Stimulated activated CD4-positive, alpha-beta T cell treated with anti-CD3 and anti-CD28 coated beads, TNF-alpha, amount 100 ng/mL, for 1 hour (primary cell): ENCODE results near the gene PAX2.

ENCODE experiments used
- DNase-seq, 3 donors: peaks; one replicate each; pipeline ENCODE4 v3.0.0-alpha.2; 2020; ENCODE audit warnings: low read depth in 3 of 3, low spot score in 1 of 3

Gene PAX2

DNA sequence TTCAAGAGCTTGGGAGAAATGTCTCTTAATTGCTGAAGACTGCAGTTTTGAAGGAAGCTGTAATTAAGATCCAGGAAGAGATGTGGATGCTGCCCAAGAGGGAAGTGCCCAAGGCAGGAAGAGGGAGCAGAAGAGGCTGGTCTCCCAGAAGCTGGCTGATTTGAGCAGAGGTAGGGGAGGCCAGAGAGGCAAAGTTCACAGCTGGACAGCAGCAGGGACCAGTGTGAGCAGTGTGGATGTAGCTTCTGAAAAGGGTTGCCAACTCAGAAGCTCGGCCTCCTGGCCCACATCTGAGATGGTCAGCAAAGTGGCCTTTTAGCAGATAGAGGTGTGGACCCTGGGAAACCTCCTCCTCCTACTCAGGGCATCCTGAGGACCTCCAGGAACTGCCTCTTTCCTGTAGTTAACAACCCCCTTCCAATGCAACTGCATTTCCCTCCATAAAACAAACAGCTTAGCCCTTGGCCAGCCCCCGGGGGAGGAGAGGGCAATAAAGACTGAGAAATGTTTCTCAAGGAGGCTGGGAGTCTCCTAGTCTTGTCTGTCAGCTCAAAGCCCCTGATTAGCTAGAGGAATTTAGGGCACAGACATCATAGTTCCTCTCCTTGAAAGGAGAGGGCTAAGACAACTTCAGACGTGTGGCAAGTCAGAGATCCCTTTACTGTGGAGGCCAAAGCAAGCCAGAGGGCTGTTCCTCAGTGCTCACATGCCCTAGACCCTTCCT, 69.5 kb downstream of the PAX2 start:
- no peak for DNase-seq

DNA sequence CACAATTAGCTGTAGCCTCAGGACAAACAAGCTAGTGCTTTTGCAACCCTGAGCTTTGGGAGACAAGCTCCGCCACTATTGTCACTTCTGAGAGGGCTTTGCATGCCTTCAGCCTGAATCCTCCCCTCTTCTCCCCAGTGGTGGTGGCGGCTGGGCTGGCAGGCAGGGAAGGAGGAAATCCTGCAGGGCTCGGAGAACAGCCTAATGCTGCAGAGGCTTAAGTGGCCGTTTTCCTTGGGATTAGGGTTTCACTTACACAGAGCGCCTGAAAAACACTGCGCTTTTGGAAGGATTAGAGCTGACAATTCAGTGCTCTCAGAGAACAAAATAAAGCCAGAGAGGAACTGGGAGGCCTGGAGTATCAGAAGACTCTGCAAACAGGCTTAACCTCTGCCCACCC, 71.3 kb downstream of the PAX2 start:
- DNase-seq: no peak

- no peak for DNase-seq
Measured at GRCh38 chr10:100817268-100817839, 72.0 kb downstream of the PAX2 start.

DNA sequence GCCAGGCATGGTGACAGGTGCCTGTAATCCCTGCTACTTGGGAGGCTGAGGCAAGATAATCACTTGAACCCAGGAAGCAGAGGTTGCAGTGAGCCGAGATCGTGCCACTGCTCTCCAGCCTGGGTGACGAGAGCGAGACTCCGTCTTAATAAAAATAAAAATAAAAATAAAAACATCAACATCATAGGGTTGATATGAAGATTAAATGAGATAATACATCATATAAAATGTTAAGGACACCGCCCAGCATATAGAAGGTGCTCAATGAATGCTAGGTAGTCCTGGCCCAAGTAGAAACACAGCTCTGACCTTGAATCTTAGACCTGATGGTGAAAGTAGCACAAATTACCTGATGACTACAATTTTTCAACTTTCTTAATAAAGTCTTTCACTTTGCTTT, 74.0 kb downstream of the PAX2 start:
- DNase-seq: no peak

- DNase-seq: no peak
Measured at GRCh38 chr10:100823194-100823593, 77.8 kb downstream of the PAX2 start.

- no peak for DNase-seq
Measured at GRCh38 chr10:100824886-100825285, 79.5 kb downstream of the PAX2 start.

GRCh38 chr10:100825325-100825875, 80.0 kb downstream of the PAX2 start:
- DNase-seq: no peak

- no peak for DNase-seq
Measured at GRCh38 chr10:100826031-100826651, 80.8 kb downstream of the PAX2 start.

GRCh38 chr10:100826661-100826982, 81.2 kb downstream of the PAX2 start:
- no peak for DNase-seq

DNA sequence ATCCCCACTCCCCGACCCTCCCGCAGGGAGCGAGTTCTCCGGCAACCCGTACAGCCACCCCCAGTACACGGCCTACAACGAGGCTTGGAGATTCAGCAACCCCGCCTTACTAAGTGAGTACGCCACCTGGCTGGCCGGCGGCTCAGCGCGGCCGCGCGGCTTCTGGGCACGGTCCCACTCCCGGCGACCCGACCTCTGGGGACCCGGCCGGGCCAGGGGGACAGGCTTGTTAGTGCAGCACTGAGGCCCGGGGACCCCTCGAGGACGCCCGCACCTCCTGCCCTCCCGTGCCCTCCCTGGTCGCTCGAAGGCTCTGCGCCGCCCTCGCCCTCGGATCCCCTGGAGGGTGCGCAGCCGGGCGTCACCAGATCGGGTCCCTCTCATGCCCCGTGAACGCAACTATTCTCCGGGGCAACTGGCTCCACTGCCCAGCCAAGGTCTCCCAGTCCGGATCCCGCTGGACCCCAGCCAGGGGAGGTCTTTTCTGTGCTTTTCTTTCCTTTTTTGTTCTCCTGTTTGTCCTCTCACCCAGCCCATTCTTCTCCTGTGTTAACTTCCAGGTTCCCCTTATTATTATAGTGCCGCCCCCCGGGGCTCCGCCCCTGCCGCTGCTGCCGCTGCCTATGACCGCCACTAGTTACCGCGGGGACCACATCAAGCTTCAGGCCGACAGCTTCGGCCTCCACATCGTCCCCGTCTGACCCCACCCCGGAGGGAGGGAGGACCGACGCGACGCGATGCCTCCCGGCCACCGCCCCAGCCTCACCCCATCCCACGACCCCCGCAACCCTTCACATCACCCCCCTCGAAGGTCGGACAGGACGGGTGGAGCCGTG, 81.8 kb downstream of the PAX2 start:
- no peak for DNase-seq

- no peak for DNase-seq
Measured at GRCh38 chr10:100827819-100828737, 82.7 kb downstream of the PAX2 start.

GRCh38 chr10:100828738-100829096, 83.3 kb downstream of the PAX2 start:
- no peak for DNase-seq

- DNase-seq: no peak
Measured at GRCh38 chr10:100829097-100829870, 83.9 kb downstream of the PAX2 start.

DNA sequence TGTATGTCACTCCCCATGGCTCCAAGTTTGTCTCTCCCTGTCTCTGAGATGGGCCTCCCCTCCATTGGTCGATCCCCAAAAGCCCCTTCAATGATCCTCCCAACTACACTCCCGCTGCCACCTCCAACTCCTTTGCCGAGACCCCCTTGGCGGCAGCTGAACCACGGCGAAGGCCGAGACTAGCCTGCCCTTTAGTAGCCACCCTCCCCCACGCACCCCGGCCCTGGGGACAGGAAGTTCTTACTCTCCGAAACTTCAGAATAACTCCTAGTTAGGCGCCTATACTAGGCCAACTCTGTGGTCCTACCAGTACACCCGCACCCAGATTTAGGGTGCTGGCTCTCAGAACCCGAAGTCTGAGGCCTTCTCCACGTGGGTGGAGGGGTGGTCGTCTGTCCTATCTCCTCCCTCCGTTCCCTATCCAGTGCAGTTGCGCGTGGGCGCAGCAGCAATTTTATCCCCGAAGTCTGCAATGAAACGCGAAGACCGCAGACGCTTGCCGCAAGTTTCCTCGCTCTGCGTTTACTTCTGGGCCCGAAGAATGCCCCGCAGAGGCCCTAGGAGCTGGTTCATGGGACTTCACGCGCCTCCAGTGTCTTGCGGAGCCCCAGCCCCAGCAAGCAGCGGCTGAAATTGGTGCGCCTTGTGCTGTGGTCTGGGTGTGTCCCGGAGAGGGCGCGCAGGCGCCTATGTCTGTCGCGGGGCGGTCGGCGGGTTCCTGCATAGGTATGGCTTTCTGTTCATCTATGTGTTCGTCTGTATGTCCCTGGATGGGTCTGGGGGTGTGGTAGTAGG, 84.7 kb downstream of the PAX2 start:
- DNase-seq: no peak

GRCh38 chr10:100830728-100831111, 85.3 kb downstream of the PAX2 start:
- no peak for DNase-seq

- DNase-seq: no peak
Measured at GRCh38 chr10:100831742-100832141, 86.4 kb downstream of the PAX2 start.

DNA sequence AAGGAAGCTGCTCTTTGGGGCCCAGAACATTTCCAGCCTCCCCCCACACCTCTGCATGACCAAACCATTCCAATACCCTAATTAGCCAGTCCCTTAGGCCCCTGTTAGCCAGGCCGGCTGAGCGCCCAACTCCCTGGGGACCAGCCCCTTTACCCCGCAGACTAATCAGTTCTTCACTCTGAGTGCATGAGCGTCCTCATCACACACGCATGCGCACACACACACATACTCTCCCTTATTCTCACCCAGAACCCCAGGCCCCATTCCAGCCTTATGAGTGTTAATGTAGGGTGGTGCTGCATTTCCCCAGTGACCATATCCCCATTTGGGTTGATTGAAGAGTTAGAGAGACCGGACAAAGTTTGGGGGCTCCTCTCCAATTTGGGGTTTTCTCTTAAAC, 90.4 kb downstream of the PAX2 start:
- DNase-seq: no peak

- DNase-seq: no peak
Measured at GRCh38 chr10:100836891-100837290, 91.5 kb downstream of the PAX2 start.

DNA sequence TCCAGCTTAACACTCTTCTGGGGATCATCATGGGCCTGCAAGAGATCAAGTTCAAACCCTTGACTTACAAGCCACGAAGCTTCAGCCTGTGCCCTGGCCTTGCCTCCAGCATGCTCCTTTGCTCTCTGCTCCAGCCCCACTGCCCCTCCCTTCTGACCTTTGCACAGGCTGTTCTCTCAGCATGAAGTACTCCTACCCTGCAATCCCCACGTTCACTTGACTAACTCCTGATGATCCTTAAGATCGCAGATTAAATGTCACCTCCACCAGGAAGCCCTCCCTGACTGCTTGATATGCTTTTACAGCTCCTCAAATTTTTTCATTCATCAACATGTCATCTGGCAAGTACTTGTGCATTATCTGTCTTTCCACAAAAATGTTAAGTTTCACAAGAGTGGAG, 91.9 kb downstream of the PAX2 start:
- DNase-seq: no peak
